ENCODE data around the gene GNB1L. TPM values are rescaled to one million over a fixed set of nuclear protein-coding genes. Genes with fewer than 3 reads are reported as not detected.

The GNB1L gene
- total RNA-seq, 1 donor from 2014 or later, result 3.7 TPM

DNA sequence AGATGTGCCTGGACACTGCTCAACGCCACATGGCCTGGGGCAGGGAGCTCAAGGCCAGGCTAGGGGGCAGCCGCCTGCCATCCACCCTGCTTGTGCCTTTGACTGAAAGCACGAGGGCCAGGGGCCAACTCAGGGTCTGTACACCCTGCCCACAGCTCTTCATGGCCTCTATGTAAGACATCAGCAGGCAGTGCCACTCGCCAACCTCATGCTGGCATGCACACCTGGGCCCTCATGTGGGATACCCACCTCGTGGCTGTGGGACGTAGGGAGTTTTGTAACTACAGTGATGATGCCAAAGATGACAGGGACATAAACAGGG is 68.4 kb downstream of the GNB1L start:
- Mint-ChIP-seq H3K27me3 (ENCODE audit: unreplicated experiment) (no peaks in the 10 kb centered on the region), H3K4me1 (ENCODE audit: unreplicated experiment) (no peaks in the 10 kb centered on the region), H3K4me3 (ENCODE audit: unreplicated experiment) (no peak overlapping the region), H3K36me3 (ENCODE audit: low read depth, unreplicated experiment) (no peaks in the 10 kb centered on the region), H3K9me3 (ENCODE audit: unreplicated experiment) (no peaks in the 10 kb centered on the region), H3K27ac (ENCODE audit: unreplicated experiment) (no peak overlapping the region)
- DNase-seq (ENCODE audit: low spot score), result no peak
- TF ChIP-seq, protein P1, sequence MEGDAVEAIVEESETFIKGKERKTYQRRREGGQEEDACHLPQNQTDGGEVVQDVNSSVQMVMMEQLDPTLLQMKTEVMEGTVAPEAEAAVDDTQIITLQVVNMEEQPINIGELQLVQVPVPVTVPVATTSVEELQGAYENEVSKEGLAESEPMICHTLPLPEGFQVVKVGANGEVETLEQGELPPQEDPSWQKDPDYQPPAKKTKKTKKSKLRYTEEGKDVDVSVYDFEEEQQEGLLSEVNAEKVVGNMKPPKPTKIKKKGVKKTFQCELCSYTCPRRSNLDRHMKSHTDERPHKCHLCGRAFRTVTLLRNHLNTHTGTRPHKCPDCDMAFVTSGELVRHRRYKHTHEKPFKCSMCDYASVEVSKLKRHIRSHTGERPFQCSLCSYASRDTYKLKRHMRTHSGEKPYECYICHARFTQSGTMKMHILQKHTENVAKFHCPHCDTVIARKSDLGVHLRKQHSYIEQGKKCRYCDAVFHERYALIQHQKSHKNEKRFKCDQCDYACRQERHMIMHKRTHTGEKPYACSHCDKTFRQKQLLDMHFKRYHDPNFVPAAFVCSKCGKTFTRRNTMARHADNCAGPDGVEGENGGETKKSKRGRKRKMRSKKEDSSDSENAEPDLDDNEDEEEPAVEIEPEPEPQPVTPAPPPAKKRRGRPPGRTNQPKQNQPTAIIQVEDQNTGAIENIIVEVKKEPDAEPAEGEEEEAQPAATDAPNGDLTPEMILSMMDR (IDR thresholded peaks at IDR 0.05; ENCODE audit: unreplicated experiment), result no peak

DNA sequence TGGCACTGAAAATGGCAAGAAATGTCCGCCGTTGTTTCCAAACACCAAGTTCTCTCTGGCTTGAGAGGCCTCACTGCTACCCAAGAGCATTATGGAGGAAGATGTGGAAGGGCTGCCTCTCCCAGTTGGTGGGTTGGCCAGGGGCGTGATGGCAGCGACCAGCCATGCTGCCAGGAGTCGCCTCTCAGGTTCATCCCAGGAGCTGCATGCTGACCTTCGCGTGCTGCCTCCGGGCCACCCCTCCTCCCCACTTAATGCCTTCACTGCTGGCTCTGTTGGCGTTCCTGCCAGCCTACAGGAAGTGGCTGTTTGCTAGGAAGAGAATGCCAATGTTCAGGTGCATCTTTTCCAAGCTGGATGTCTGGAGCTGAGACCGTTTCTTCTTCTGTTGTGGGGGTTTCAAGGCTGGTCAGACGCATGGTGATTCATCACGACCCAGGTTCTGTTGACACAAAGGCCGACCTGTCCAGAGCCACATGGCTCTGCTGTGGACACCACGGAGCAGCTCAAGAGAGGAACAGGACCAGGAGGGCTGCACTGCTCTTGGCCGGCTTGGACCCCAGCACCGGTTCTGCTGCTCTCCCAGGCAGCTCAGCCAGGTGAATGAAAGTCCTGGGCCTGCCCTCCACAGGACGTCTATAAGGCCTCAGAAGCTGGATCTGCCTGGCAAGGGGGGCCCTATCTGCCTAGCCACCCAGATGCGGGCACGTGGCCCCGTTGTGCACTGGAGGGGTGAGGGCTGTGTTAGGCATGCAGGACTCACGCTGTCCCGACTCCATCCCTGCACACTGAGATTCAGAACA is 69.0 kb downstream of the GNB1L start:
- no peak overlapping the region for H3K4me3 Mint-ChIP-seq (ENCODE audit: unreplicated experiment)
- H3K27ac Mint-ChIP-seq (ENCODE audit: unreplicated experiment), result no peak overlapping the region
- H3K36me3 Mint-ChIP-seq (ENCODE audit: low read depth, unreplicated experiment), result no peaks in the 10 kb centered on the region
- DNase-seq (ENCODE audit: low spot score), result no peak
- H3K9me3 Mint-ChIP-seq (ENCODE audit: unreplicated experiment), result no peaks in the 10 kb centered on the region
- H3K27me3 Mint-ChIP-seq (ENCODE audit: unreplicated experiment), result no peaks in the 10 kb centered on the region
- TF ChIP-seq, protein P1 (IDR thresholded peaks at IDR 0.05; ENCODE audit: unreplicated experiment), result no peak
- no peaks in the 10 kb centered on the region for H3K4me1 Mint-ChIP-seq (ENCODE audit: unreplicated experiment)

DNA sequence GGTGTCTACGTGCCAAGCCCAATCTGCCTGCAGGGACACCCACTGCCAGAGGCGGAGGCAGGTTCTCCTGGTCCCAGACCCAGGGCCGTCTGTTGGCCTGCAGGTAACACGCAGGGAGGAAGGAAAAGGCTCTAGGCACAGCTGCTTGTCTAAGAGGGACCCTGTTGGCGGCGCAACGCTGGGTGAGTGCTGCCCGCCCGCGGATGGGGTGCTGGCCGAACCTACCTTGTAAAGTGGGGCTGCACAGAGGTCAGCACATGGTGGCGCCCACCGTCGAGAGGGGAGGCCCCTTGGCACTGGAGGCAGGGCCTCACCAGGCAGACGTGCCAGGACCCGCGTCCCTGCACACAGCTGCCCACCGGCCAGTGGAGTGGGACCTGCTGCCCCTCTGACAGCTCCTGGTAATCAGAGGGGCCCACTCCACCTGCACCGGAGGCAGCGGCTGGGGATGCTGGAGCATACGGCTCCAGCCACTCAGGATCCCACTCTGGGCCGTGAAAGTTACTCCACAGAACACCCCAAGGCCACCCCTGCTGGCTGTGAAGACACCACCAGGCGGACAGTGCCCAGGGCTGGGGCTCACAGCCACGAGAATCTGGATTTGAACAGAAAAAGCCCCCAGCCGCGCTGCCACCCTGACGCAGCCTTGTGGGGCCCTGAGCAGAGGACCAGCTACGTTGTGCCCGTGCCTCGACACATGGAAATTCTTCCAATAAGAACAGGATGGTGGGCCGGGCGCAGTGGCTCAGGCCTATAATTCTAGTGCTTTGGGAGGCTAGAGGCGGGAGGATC is 70.1 kb downstream of the GNB1L start:
- no peaks in the 10 kb centered on the region for H3K36me3 Mint-ChIP-seq (ENCODE audit: low read depth, unreplicated experiment)
- no peaks in the 10 kb centered on the region for H3K9me3 Mint-ChIP-seq (ENCODE audit: unreplicated experiment)
- no peak overlapping the region for H3K4me3 Mint-ChIP-seq (ENCODE audit: unreplicated experiment)
- TF ChIP-seq, protein P1 (IDR thresholded peaks at IDR 0.05; ENCODE audit: unreplicated experiment), result no peak
- no peaks in the 10 kb centered on the region for H3K27me3 Mint-ChIP-seq (ENCODE audit: unreplicated experiment)
- DNase-seq (ENCODE audit: low spot score), result no peak
- H3K27ac Mint-ChIP-seq (ENCODE audit: unreplicated experiment), result no peak overlapping the region
- H3K4me1 Mint-ChIP-seq (ENCODE audit: unreplicated experiment), result no peaks in the 10 kb centered on the region

DNA sequence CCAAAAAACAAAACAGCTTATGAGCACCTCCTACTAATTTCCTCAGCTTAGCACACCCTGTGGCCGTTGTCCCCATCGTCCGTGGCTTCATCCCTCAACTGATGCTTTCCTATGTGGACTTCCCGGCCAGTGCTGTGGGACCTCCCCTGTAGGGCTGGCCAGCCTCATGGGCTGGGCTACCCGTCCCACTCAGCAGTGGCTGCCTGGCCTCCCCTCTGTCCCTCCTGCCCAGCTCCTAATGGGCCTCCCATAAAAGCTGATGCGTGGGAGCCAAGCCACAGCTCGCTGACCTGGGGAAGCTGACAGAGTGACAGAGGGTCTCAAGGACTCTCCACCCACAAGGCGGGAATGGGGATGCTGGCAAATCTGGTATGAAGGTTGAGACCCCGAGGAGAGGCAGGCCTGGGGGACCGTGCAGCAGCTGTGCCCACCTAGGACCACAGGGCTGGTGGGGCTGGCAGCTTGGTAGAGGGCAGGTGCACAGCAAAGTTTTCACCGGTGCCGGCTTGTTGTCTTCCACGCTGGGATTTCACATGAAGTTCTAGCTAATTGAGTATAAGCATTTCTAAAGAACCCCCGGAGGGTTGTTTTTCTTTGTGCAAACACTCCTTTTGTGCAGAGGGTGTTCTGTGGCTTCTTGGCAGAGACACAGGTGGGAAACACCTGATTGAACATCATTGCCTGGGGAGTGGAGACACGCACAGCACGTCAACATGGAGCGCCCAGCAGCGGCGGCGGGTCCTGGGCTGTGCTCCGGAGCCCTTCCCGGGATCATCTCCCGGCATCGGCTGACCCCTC is 70.9 kb downstream of the GNB1L start:
- Mint-ChIP-seq H3K36me3 (ENCODE audit: low read depth, unreplicated experiment) (no peaks in the 10 kb centered on the region), H3K4me3 (ENCODE audit: unreplicated experiment) (no peak overlapping the region), H3K27ac (ENCODE audit: unreplicated experiment) (no peak overlapping the region), H3K9me3 (ENCODE audit: unreplicated experiment) (no peaks in the 10 kb centered on the region), H3K4me1 (ENCODE audit: unreplicated experiment) (no peaks in the 10 kb centered on the region), H3K27me3 (ENCODE audit: unreplicated experiment) (no peaks in the 10 kb centered on the region)
- TF ChIP-seq, protein P1 (IDR thresholded peaks at IDR 0.05; ENCODE audit: unreplicated experiment), result no peak
- DNase-seq (ENCODE audit: low spot score), result no peak
